Measurements from ENCODE around the gene ZSCAN16.

Gene ZSCAN16

GRCh38 chr6:28140616-28141015 is 16.2 kb downstream of the ZSCAN16 start:
- no peak overlapping the region for H3K4me3 ChIP-seq (ENCODE audit: insufficient read length, low read depth)
- no peaks in the 10 kb centered on the region for H3K4me1 ChIP-seq (ENCODE audit: insufficient read depth, insufficient read length)
- no peaks in the 10 kb centered on the region for H3K9me3 ChIP-seq (ENCODE audit: insufficient read depth, low read length)
- H3K9ac ChIP-seq (ENCODE audit: insufficient read length, low read depth): no peak overlapping the region
- peaks cover 19% of the 10 kb centered on the region for H3K36me3 ChIP-seq (ENCODE audit: insufficient read depth, insufficient read length, low read length)
- TF ChIP-seq YY1 (IDR thresholded peaks at IDR 0.05; ENCODE audit: insufficient read depth, insufficient read length): no peak
- TF ChIP-seq ZNF274 (IDR thresholded peaks at IDR 0.05; ENCODE audit: low read depth, low read length): no peak
- TF ChIP-seq SUZ12 (IDR thresholded peaks at IDR 0.05; ENCODE audit: extremely low read depth, insufficient read depth, insufficient read length): no peak
- peaks cover 20% of the 10 kb centered on the region for H3K27me3 ChIP-seq (ENCODE audit: insufficient read depth, insufficient read length)
- DNase-seq (ENCODE audit: low read depth, low spot score): no peak

- TF ChIP-seq ZNF274 (IDR thresholded peaks at IDR 0.05; ENCODE audit: low read depth, low read length) (no peak), SUZ12 (IDR thresholded peaks at IDR 0.05; ENCODE audit: extremely low read depth, insufficient read depth, insufficient read length) (no peak), YY1 (IDR thresholded peaks at IDR 0.05; ENCODE audit: insufficient read depth, insufficient read length) (no peak)
Measured at GRCh38 chr6:28141500-28142329, 17.3 kb downstream of the ZSCAN16 start, which contains the start of gene ZKSCAN8. TSS of gene ZKSCAN8 (plus strand) at chr6:28141883. CDS start at chr6:28148408, 6,525 bp downstream.

DNA sequence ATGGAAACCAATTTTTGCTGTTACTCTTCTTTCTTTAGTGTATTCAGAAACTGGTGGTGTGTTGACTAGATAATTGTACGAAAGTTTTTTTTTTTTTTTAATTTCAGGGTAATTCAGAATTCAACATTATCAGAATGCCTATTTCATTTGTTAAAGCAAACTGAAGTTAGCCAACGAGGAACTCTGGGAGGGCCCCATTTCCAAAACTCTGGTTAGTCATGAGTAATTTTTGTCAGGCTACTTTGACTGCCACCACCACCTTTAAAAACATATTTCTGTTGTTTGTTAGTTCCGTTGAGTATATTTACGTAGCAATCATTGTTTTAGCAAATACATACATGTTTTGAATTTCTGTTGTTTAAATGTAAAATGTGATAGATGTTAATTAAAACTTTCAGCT is 18.0 kb downstream of the ZSCAN16 start:
- peak overlapping the region; percentile 78 for H3K4me3 ChIP-seq (ENCODE audit: insufficient read length, low read depth)
- H3K9ac ChIP-seq (ENCODE audit: insufficient read length, low read depth): peak overlapping the region; percentile 86
- H3K4me1 ChIP-seq (ENCODE audit: insufficient read depth, insufficient read length): no peaks in the 10 kb centered on the region
- H3K9me3 ChIP-seq (ENCODE audit: insufficient read depth, low read length): no peaks in the 10 kb centered on the region
- TF ChIP-seq YY1 (IDR thresholded peaks at IDR 0.05; ENCODE audit: insufficient read depth, insufficient read length) (no peak), SUZ12 (IDR thresholded peaks at IDR 0.05; ENCODE audit: extremely low read depth, insufficient read depth, insufficient read length) (no peak), ZNF274 (IDR thresholded peaks at IDR 0.05; ENCODE audit: low read depth, low read length) (no peak)
- H3K36me3 ChIP-seq (ENCODE audit: insufficient read depth, insufficient read length, low read length): peaks cover 24% of the 10 kb centered on the region
- no peak for DNase-seq (ENCODE audit: low read depth, low spot score)
- peaks cover 20% of the 10 kb centered on the region for H3K27me3 ChIP-seq (ENCODE audit: insufficient read depth, insufficient read length)

More at GRCh38 chr6:28141500-28142329, 17.3 kb downstream of the ZSCAN16 start, which contains the start of gene ZKSCAN8:
- H3K9me3 ChIP-seq (ENCODE audit: insufficient read depth, low read length): no peaks in the 10 kb centered on the region
- peaks cover 20% of the 10 kb centered on the region for H3K27me3 ChIP-seq (ENCODE audit: insufficient read depth, insufficient read length)
- H3K9ac ChIP-seq (ENCODE audit: insufficient read length, low read depth): peak within 1 kb of the TSS; percentile 86
- peak within 1 kb of the TSS; percentile 78 for H3K4me3 ChIP-seq (ENCODE audit: insufficient read length, low read depth)
- peak; percentile 74 for DNase-seq (ENCODE audit: low read depth, low spot score)
- H3K36me3 ChIP-seq (ENCODE audit: insufficient read depth, insufficient read length, low read length): peaks cover 24% of the 10 kb centered on the region
- no peaks in the 10 kb centered on the region for H3K4me1 ChIP-seq (ENCODE audit: insufficient read depth, insufficient read length)

DNA sequence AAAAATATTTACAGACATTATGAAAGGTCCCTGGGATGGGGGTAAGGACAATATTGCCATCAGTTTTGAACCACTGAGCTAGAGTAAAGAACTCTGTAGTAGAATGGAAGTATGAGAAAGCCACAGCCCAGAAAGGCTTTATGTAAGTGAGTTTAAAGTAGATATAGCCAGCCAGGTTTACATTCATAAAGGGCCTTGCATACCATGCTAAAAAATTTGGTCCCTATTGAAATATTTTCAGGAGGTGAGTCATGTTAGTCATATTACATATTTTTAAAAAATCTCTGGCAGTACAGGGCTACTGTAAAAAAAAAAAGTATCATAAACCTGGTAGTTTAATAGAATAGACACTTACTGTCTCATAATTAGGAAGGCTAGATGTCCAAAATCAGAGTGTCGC is 20.8 kb downstream of the ZSCAN16 start:
- H3K36me3 ChIP-seq (ENCODE audit: insufficient read depth, insufficient read length, low read length): peaks cover 49% of the 10 kb centered on the region
- H3K4me3 ChIP-seq (ENCODE audit: insufficient read length, low read depth): no peak overlapping the region
- no peak overlapping the region for H3K9ac ChIP-seq (ENCODE audit: insufficient read length, low read depth)
- no peaks in the 10 kb centered on the region for H3K4me1 ChIP-seq (ENCODE audit: insufficient read depth, insufficient read length)
- DNase-seq (ENCODE audit: low read depth, low spot score): no peak
- peaks cover 13% of the 10 kb centered on the region for H3K27me3 ChIP-seq (ENCODE audit: insufficient read depth, insufficient read length)
- no peaks in the 10 kb centered on the region for H3K9me3 ChIP-seq (ENCODE audit: insufficient read depth, low read length)
- TF ChIP-seq SUZ12 (IDR thresholded peaks at IDR 0.05; ENCODE audit: extremely low read depth, insufficient read depth, insufficient read length) (no peak), ZNF274 (IDR thresholded peaks at IDR 0.05; ENCODE audit: low read depth, low read length) (no peak), YY1 (IDR thresholded peaks at IDR 0.05; ENCODE audit: insufficient read depth, insufficient read length) (no peak)

GRCh38 chr6:28152531-28152930 is 28.1 kb downstream of the ZSCAN16 start:
- peaks cover 83% of the 10 kb centered on the region for H3K36me3 ChIP-seq (ENCODE audit: insufficient read depth, insufficient read length, low read length)
- no peaks in the 10 kb centered on the region for H3K4me1 ChIP-seq (ENCODE audit: insufficient read depth, insufficient read length)
- H3K4me3 ChIP-seq (ENCODE audit: insufficient read length, low read depth): no peak overlapping the region
- DNase-seq (ENCODE audit: low read depth, low spot score): no peak
- H3K9me3 ChIP-seq (ENCODE audit: insufficient read depth, low read length): peaks cover 22% of the 10 kb centered on the region
- no peak for TF ChIP-seq SUZ12 (IDR thresholded peaks at IDR 0.05; ENCODE audit: extremely low read depth, insufficient read depth, insufficient read length)
- no peak for TF ChIP-seq YY1 (IDR thresholded peaks at IDR 0.05; ENCODE audit: insufficient read depth, insufficient read length)
- TF ChIP-seq ZNF274 (IDR thresholded peaks at IDR 0.05; ENCODE audit: low read depth, low read length): no peak
- H3K9ac ChIP-seq (ENCODE audit: insufficient read length, low read depth): no peak overlapping the region
- H3K27me3 ChIP-seq (ENCODE audit: insufficient read depth, insufficient read length): no peaks in the 10 kb centered on the region

GRCh38 chr6:28153546-28153945 is 29.1 kb downstream of the ZSCAN16 start:
- H3K9me3 ChIP-seq (ENCODE audit: insufficient read depth, low read length): peaks cover 22% of the 10 kb centered on the region
- no peaks in the 10 kb centered on the region for H3K4me1 ChIP-seq (ENCODE audit: insufficient read depth, insufficient read length)
- TF ChIP-seq SUZ12 (IDR thresholded peaks at IDR 0.05; ENCODE audit: extremely low read depth, insufficient read depth, insufficient read length): no peak
- no peak for TF ChIP-seq ZNF274 (IDR thresholded peaks at IDR 0.05; ENCODE audit: low read depth, low read length)
- TF ChIP-seq YY1 (IDR thresholded peaks at IDR 0.05; ENCODE audit: insufficient read depth, insufficient read length): no peak
- H3K4me3 ChIP-seq (ENCODE audit: insufficient read length, low read depth): no peak overlapping the region
- peaks cover 74% of the 10 kb centered on the region for H3K36me3 ChIP-seq (ENCODE audit: insufficient read depth, insufficient read length, low read length)
- H3K9ac ChIP-seq (ENCODE audit: insufficient read length, low read depth): no peak overlapping the region
- H3K27me3 ChIP-seq (ENCODE audit: insufficient read depth, insufficient read length): no peaks in the 10 kb centered on the region
- DNase-seq (ENCODE audit: low read depth, low spot score): no peak

- H3K36me3 ChIP-seq (ENCODE audit: insufficient read depth, insufficient read length, low read length): peaks cover 66% of the 10 kb centered on the region
- no peak overlapping the region for H3K9ac ChIP-seq (ENCODE audit: insufficient read length, low read depth)
- no peak for TF ChIP-seq ZNF274 (IDR thresholded peaks at IDR 0.05; ENCODE audit: low read depth, low read length)
- no peak for TF ChIP-seq SUZ12 (IDR thresholded peaks at IDR 0.05; ENCODE audit: extremely low read depth, insufficient read depth, insufficient read length)
- no peak for TF ChIP-seq YY1 (IDR thresholded peaks at IDR 0.05; ENCODE audit: insufficient read depth, insufficient read length)
- no peak overlapping the region for H3K4me3 ChIP-seq (ENCODE audit: insufficient read length, low read depth)
- no peaks in the 10 kb centered on the region for H3K4me1 ChIP-seq (ENCODE audit: insufficient read depth, insufficient read length)
- peaks cover 22% of the 10 kb centered on the region for H3K9me3 ChIP-seq (ENCODE audit: insufficient read depth, low read length)
- no peaks in the 10 kb centered on the region for H3K27me3 ChIP-seq (ENCODE audit: insufficient read depth, insufficient read length)
- no peak for DNase-seq (ENCODE audit: low read depth, low spot score)
Measured at GRCh38 chr6:28154357-28154756, 29.9 kb downstream of the ZSCAN16 start.
